Vagina (tissue), 2 donors: ENCODE data around the gene KCNIP2. TPM values are rescaled to one million over a fixed set of nuclear protein-coding genes. Genes with fewer than 3 reads are reported as not detected.

Experiments used
- DNase-seq, 2 donors: peaks; one replicate each; pipeline ENCODE4 v3.0.0-alpha.2; 2017; ENCODE audit errors: extremely low spot score in 2 of 2
- H3K27ac ChIP-seq: fragments of 200-600 bp; sonication (generic); one replicate; pipeline ENCODE4 v1.5.1; 2019
- H3K27me3 ChIP-seq: fragments of 200-600 bp; sonication (generic); one replicate; pipeline ENCODE4 v1.5.1; 2019
- H3K36me3 ChIP-seq, 2 donors: fragments of 200-600 bp; sonication (generic); one replicate each; pipeline ENCODE4 v1.5.1; 2017 to 2019
- H3K4me1 ChIP-seq: fragments of 200-600 bp; sonication (generic); one replicate; pipeline ENCODE4 v1.5.1; 2019
- H3K4me3 ChIP-seq, 2 donors: fragments of 200-600 bp; sonication (generic); 1 replicate in 1 of 2; 2 replicates in 1 of 2; pipeline ENCODE4 v1.5.1; 2016 to 2019
- H3K9me3 ChIP-seq: fragments of 200-600 bp; sonication (generic); one replicate; pipeline ENCODE4 v1.5.1; 2019
- CTCF ChIP-seq, 3 experiments: fragments of 450-650 bp in 2 of 3; fragments of 200-600 bp in 1 of 3; sonication (generic) in 1 of 3; IDR thresholded peaks; one replicate each; pipeline ENCODE4 v1.5.1; 2017 to 2019; ENCODE audit warnings: antibody characterized with exemption in 3 of 3, mild to moderate bottlenecking in 2 of 3, moderate library complexity in 2 of 3
- POLR2A ChIP-seq, 2 donors: fragments of 450-650 bp; IDR thresholded peaks; one replicate each; pipeline ENCODE4 v1.6.1; 2017; ENCODE audit warnings: antibody characterized with exemption in 2 of 2, mild to moderate bottlenecking in 2 of 2, moderate library complexity in 2 of 2
- POLR2AphosphoS5 ChIP-seq, 2 donors: sonication (generic); formaldehyde crosslinking; IDR thresholded peaks; one replicate each; pipeline ENCODE4 v1.9.0; 2017; ENCODE audit warnings: antibody characterized with exemption in 2 of 2, mild to moderate bottlenecking in 2 of 2, low read depth in 1 of 2; ENCODE audit not compliant: insufficient read depth in 1 of 2
- intact Hi-C: fragments of 100-400 bp; cut with DNase I; formaldehyde crosslinking; loops from one replicate; pipeline ENCODE4 v1.15.1; 2023
- total RNA-seq: library from RNA; depleted of rRNA; stranded (reverse); fragments of >200 nt; gene quantifications from one replicate; pipeline ENCODE4 v1.2.3, GENCODE V29; 2016

The KCNIP2 gene
- total RNA-seq, 1 donor from 2014 or later: 5.9 TPM

GRCh38 chr10:101781984-101782810 is 61.4 kb downstream of the KCNIP2 start:
- Histone ChIP-seq H3K27me3 (no peaks in the 10 kb centered on the region), H3K4me3 (peak overlapping the region; percentile 53 to 70), H3K4me1 (peaks cover 62% of the 10 kb centered on the region), H3K9me3 (no peaks in the 10 kb centered on the region), H3K27ac (no peak overlapping the region), H3K36me3 (peaks cover 0 to 24% of the 10 kb centered on the region in 2 donors)
- no peak for DNase-seq
- TF ChIP-seq POLR2A (IDR thresholded peaks at IDR 0.05) (no peak), POLR2AphosphoS5 (IDR thresholded peaks at IDR 0.05; ENCODE audit: insufficient read depth in 1 of 2, low read depth in 1 of 2) (no peak), CTCF (IDR thresholded peaks at IDR 0.05) (no peak)
- intact Hi-C loops: no loop called here

- Histone ChIP-seq H3K4me3 (no peak overlapping the region), H3K9me3 (no peaks in the 10 kb centered on the region), H3K27me3 (no peaks in the 10 kb centered on the region), H3K36me3 (peaks cover 0 to 18% of the 10 kb centered on the region in 2 donors), H3K27ac (no peak overlapping the region), H3K4me1 (peaks cover 62% of the 10 kb centered on the region)
- no peak for DNase-seq
- intact Hi-C loops: no loop called here
- TF ChIP-seq POLR2AphosphoS5 (IDR thresholded peaks at IDR 0.05; ENCODE audit: insufficient read depth in 1 of 2, low read depth in 1 of 2) (no peak), CTCF (IDR thresholded peaks at IDR 0.05) (no peak), POLR2A (IDR thresholded peaks at IDR 0.05) (no peak)
Observed at GRCh38 chr10:101781655-101781983, 62.0 kb downstream of the KCNIP2 start.

- Histone ChIP-seq H3K9me3 (no peaks in the 10 kb centered on the region), H3K4me3 (no peak overlapping the region), H3K36me3 (peaks cover 0 to 12% of the 10 kb centered on the region in 2 donors), H3K4me1 (peaks cover 67% of the 10 kb centered on the region), H3K27me3 (no peaks in the 10 kb centered on the region), H3K27ac (no peak overlapping the region)
- no peak for DNase-seq
- TF ChIP-seq CTCF (IDR thresholded peaks at IDR 0.05): peak; percentile 55 to 58 (median 57)
- TF ChIP-seq POLR2AphosphoS5 (IDR thresholded peaks at IDR 0.05; ENCODE audit: insufficient read depth in 1 of 2, low read depth in 1 of 2): no peak
- TF ChIP-seq POLR2A (IDR thresholded peaks at IDR 0.05): no peak
- intact Hi-C loops: no loop called here
Observed at GRCh38 chr10:101780818-101781654, 62.6 kb downstream of the KCNIP2 start.

GRCh38 chr10:101780187-101780817 is 63.3 kb downstream of the KCNIP2 start:
- DNase-seq: no peak
- Histone ChIP-seq H3K27me3 (peaks cover 3% of the 10 kb centered on the region), H3K36me3 (peaks cover 0 to 6% of the 10 kb centered on the region in 2 donors), H3K27ac (no peak overlapping the region), H3K4me1 (peaks cover 70% of the 10 kb centered on the region), H3K9me3 (no peaks in the 10 kb centered on the region), H3K4me3 (peak overlapping the region; percentile 40 to 49)
- TF ChIP-seq CTCF (IDR thresholded peaks at IDR 0.05) (peak in 1 of 3 experiments; percentile 12), POLR2A (IDR thresholded peaks at IDR 0.05) (no peak), POLR2AphosphoS5 (IDR thresholded peaks at IDR 0.05; ENCODE audit: insufficient read depth in 1 of 2, low read depth in 1 of 2) (peak in 1 of 2 donors; percentile 1)
- intact Hi-C loops: no loop called here
